Measurements from ENCODE around the gene TXNDC17.

TXNDC17 gene

DNA sequence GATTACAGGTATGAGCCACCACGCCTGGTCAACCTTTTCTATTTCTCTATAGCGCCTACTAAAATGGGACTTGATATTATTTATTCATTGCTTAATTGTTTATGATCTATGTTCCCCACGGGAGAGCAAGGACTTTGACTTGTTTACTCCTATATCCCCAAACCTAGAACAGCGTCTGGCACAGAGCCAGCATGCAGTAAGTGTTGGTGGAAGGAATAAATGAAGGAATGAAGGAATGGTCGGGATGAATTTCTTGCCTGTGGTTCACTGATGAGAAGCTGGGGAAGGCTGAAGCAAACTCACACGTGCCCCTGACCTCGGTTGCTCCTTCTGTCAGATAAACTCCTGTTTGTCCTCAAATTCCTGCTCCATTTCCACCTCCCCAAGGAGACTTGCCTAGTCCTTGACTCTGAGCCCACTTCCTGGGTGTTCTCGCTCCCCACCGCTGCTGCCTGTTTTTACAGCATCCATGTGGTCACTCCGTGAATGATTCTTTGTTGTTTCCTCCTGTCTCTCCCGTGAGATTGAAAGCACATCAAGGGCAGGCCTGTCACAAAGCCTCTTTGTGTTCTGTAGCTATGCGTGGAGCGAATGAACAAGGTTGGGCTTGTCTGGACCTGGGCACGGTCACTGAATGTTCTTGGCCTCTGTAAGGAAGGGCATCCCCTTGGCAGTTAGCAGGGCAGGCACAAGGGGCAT lies 28.0 kb downstream of the TXNDC17 start:
- Histone ChIP-seq H4K20me1 (ENCODE audit: low read depth, low read length) (no peaks in the 10 kb centered on the region), H3K9me2 (replicated peaks; ENCODE audit: insufficient read depth, low read length) (no peaks in the 10 kb centered on the region), H3K36me3 (ENCODE audit: low read length) (no peaks in the 10 kb centered on the region), H3F3A (ENCODE audit: insufficient read depth) (no peaks in the 10 kb centered on the region), H3K4me2 (ENCODE audit: low read depth, low read length, poor library complexity, severe bottlenecking) (no peak overlapping the region), H3K4me3 (ENCODE audit: insufficient read depth, low read length, poor library complexity, severe bottlenecking) (no peak overlapping the region), H3K27ac (ENCODE audit: low read depth, low read length) (no peak overlapping the region), H3K27me3 (ENCODE audit: low read length) (no peaks in the 10 kb centered on the region), H3K9ac (ENCODE audit: low read length) (no peak overlapping the region), H3K79me2 (ENCODE audit: insufficient read depth, low read length) (no peaks in the 10 kb centered on the region), H3K9me3 (ENCODE audit: insufficient read depth, low read length) (no peaks in the 10 kb centered on the region), H2AFZ (ENCODE audit: low read depth, low read length, severe bottlenecking) (no peak overlapping the region)
- TF ChIP-seq, protein P1, sequence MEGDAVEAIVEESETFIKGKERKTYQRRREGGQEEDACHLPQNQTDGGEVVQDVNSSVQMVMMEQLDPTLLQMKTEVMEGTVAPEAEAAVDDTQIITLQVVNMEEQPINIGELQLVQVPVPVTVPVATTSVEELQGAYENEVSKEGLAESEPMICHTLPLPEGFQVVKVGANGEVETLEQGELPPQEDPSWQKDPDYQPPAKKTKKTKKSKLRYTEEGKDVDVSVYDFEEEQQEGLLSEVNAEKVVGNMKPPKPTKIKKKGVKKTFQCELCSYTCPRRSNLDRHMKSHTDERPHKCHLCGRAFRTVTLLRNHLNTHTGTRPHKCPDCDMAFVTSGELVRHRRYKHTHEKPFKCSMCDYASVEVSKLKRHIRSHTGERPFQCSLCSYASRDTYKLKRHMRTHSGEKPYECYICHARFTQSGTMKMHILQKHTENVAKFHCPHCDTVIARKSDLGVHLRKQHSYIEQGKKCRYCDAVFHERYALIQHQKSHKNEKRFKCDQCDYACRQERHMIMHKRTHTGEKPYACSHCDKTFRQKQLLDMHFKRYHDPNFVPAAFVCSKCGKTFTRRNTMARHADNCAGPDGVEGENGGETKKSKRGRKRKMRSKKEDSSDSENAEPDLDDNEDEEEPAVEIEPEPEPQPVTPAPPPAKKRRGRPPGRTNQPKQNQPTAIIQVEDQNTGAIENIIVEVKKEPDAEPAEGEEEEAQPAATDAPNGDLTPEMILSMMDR (IDR thresholded peaks at IDR 0.05; ENCODE audit: insufficient read depth, low read length, poor library complexity, severe bottlenecking) = no peak
- TF ChIP-seq EZH2phosphoT487 (conservative IDR thresholded peaks at IDR 0.05; ENCODE audit: low read length) = no peak

DNA sequence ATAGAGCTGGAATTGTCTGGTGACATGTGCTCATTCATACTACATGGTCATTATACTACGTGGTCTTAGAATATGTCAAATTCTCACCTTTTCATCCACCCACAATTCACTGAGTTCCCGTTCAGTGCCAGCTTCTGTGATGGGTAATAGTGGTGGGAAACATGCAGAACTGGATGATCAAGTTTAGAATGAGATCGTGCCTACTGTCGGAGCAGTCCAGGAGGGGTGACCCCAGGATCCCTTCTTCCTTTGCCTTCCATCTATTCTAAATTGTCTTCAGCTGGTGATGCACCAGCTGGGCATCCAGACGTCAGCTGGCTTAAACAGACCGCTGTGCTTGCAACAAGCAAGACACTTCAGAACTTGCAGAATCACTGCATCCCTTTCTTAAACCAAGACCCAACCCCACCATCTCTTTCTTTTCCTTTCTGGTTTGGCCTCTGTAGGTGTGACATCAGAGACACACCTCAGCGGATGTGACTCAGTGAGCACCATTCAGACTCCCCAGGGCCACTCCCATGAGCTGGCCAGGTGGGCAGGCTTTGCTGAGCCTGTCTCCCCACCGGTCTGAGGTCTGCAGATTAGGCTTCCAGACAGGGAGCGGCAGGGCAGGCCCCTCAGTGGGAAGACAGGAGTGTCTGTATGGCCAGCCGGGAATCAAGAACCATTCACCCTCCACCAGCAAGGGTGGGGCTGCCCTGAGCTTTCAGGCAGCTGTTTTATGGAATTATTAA lies 28.8 kb downstream of the TXNDC17 start:
- H3K27me3 ChIP-seq (ENCODE audit: low read length) = no peaks in the 10 kb centered on the region
- H4K20me1 ChIP-seq (ENCODE audit: low read depth, low read length) = no peaks in the 10 kb centered on the region
- no peak overlapping the region for H3K4me3 ChIP-seq (ENCODE audit: insufficient read depth, low read length, poor library complexity, severe bottlenecking)
- H3K27ac ChIP-seq (ENCODE audit: low read depth, low read length) = no peak overlapping the region
- no peaks in the 10 kb centered on the region for H3K9me2 ChIP-seq (replicated peaks; ENCODE audit: insufficient read depth, low read length)
- no peaks in the 10 kb centered on the region for H3K9me3 ChIP-seq (ENCODE audit: insufficient read depth, low read length)
- no peak overlapping the region for H3K9ac ChIP-seq (ENCODE audit: low read length)
- H3K36me3 ChIP-seq (ENCODE audit: low read length) = no peaks in the 10 kb centered on the region
- no peaks in the 10 kb centered on the region for H3K79me2 ChIP-seq (ENCODE audit: insufficient read depth, low read length)
- no peak overlapping the region for H2AFZ ChIP-seq (ENCODE audit: low read depth, low read length, severe bottlenecking)
- H3K4me2 ChIP-seq (ENCODE audit: low read depth, low read length, poor library complexity, severe bottlenecking) = no peak overlapping the region
- no peaks in the 10 kb centered on the region for H3F3A ChIP-seq (ENCODE audit: insufficient read depth)
- TF ChIP-seq, protein P1 (IDR thresholded peaks at IDR 0.05; ENCODE audit: insufficient read depth, low read length, poor library complexity, severe bottlenecking) = no peak
- no peak for TF ChIP-seq EZH2phosphoT487 (conservative IDR thresholded peaks at IDR 0.05; ENCODE audit: low read length)

DNA sequence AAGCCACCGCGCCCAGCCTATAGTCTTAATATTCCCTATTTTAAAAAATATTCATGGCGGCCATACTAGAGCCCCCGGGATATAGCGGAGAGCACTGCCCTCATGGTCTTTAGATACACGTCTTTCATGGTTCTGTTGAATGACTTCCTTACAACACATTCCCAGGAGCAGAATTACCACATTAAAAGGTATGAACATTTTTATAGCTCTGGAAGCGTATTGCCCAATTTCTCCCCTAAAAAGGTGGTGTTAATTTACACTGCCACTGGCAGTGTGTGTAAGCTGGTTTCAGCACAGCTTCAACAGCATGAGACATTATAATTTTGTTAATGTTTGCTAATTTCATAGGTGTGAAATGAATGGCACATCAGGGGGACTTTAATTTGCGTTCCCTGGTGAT lies 29.7 kb downstream of the TXNDC17 start:
- TF ChIP-seq, protein P1 (IDR thresholded peaks at IDR 0.05; ENCODE audit: insufficient read depth, low read length, poor library complexity, severe bottlenecking) = no peak
- H3K9me2 ChIP-seq (replicated peaks; ENCODE audit: insufficient read depth, low read length) = no peaks in the 10 kb centered on the region
- H3F3A ChIP-seq (ENCODE audit: insufficient read depth) = no peaks in the 10 kb centered on the region
- H3K9me3 ChIP-seq (ENCODE audit: insufficient read depth, low read length) = no peaks in the 10 kb centered on the region
- H3K27ac ChIP-seq (ENCODE audit: low read depth, low read length) = no peak overlapping the region
- H3K4me3 ChIP-seq (ENCODE audit: insufficient read depth, low read length, poor library complexity, severe bottlenecking) = no peak overlapping the region
- H2AFZ ChIP-seq (ENCODE audit: low read depth, low read length, severe bottlenecking) = no peak overlapping the region
- H3K36me3 ChIP-seq (ENCODE audit: low read length) = no peaks in the 10 kb centered on the region
- H3K9ac ChIP-seq (ENCODE audit: low read length) = no peak overlapping the region
- H3K4me2 ChIP-seq (ENCODE audit: low read depth, low read length, poor library complexity, severe bottlenecking) = no peak overlapping the region
- no peaks in the 10 kb centered on the region for H4K20me1 ChIP-seq (ENCODE audit: low read depth, low read length)
- no peaks in the 10 kb centered on the region for H3K27me3 ChIP-seq (ENCODE audit: low read length)
- H3K79me2 ChIP-seq (ENCODE audit: insufficient read depth, low read length) = no peaks in the 10 kb centered on the region

All from SU-DHL-6 (cell line).